ENCODE data around the gene KAZN.
A peak's percentile ranks its signal among the peaks of the same experiment; 100 is the strongest.

Gene KAZN

DNA sequence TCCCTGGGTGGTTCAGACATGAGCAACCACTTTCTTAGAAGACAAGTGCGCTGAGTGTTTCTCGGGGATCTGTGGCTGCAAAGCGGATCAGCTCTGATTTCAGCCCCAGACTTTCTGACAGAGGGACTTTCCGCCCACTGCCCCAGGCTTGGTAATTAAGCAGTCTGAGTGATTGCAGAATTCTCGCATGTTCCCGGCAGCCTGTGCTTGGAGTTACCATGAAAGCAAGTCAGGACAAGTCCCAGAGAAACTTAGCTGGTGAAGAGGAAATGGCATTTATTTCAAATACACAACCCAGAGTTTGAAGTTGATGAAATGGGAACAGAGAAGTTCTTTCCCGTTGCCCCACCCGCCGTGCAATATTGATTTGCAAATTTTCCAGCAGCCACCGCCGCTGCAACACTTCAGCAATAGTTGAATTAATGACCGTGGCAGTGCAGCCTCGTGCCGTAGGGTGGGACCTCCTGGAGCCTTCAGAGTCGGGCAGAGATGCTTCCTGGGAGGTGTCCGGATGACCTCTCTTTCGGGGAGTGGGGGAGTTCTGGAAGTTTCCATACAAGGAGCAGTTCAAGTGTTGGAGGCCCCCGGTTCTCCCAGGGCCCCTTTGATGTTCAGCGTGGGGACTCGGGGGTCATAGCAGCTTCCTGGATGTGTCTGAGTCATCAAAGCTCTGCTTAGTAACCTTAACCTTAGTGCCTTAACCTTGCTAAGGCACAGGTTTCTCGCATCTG, 134.7 kb downstream of the KAZN start:
- Histone ChIP-seq H3K79me2 (ENCODE audit: control insufficient read depth, low read length) (peaks cover 66% of the 10 kb centered on the region), H3K9me2 (replicated peaks; ENCODE audit: control insufficient read depth, low read length) (no peaks in the 10 kb centered on the region), H3K4me2 (ENCODE audit: low read length) (peak overlapping the region; percentile 65), H4K20me1 (ENCODE audit: control insufficient read depth, insufficient read depth, low read depth, low read length) (no peaks in the 10 kb centered on the region), H3K36me3 (ENCODE audit: control insufficient read depth, low read length) (peaks cover 21% of the 10 kb centered on the region), H3K27ac (ENCODE audit: low read depth, low read length) (no peak overlapping the region), H3K27me3 (ENCODE audit: control insufficient read depth, low read length) (no peaks in the 10 kb centered on the region), H3K4me3 (ENCODE audit: low read length) (peak overlapping the region; percentile 78), H3F3A (ENCODE audit: control insufficient read depth, insufficient read depth) (peaks cover 22% of the 10 kb centered on the region), H3K9me3 (ENCODE audit: control insufficient read depth, insufficient read depth, low read length) (no peaks in the 10 kb centered on the region), H3K4me1 (ENCODE audit: control insufficient read depth, low read length) (peaks cover 58% of the 10 kb centered on the region)
- TF ChIP-seq CTCF (IDR thresholded peaks at IDR 0.05; ENCODE audit: low read depth, low read length, poor library complexity, severe bottlenecking) (no peak), EZH2phosphoT487 (IDR thresholded peaks at IDR 0.05; ENCODE audit: borderline replicate concordance, low read length) (no peak)

DNA sequence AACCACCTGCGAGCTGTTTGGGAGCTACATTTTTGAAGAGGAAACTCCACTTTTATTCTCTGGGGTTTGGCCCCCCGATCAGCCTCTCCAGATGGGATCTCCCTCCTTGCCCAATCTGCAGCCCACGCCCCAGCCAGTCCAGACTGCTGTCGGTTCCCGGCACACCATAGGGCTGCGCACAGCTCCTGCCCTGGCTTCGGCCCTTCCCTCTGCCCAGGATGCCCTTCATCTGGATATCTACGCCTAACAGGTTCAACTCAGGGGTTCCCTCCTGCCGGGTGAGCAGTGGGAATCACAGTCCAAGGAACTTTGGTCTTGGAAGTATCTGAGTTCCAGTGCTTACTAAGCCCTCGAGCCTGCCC, 135.3 kb downstream of the KAZN start:
- peaks cover 64% of the 10 kb centered on the region for H3K4me1 ChIP-seq (ENCODE audit: control insufficient read depth, low read length)
- peak overlapping the region; percentile 65 for H3K4me2 ChIP-seq (ENCODE audit: low read length)

GRCh38 chr1:14735841-14736240, 137.4 kb downstream of the KAZN start:
- H3K27me3 ChIP-seq (ENCODE audit: control insufficient read depth, low read length) = peaks cover 3% of the 10 kb centered on the region; the same call in 1 of the 2 replicates
- no peaks in the 10 kb centered on the region for H3K9me3 ChIP-seq (ENCODE audit: control insufficient read depth, insufficient read depth, low read length)
- H3K36me3 ChIP-seq (ENCODE audit: control insufficient read depth, low read length) = peaks cover 21% of the 10 kb centered on the region
- no peak for TF ChIP-seq EZH2phosphoT487 (IDR thresholded peaks at IDR 0.05; ENCODE audit: borderline replicate concordance, low read length)
- peak; percentile 19 for TF ChIP-seq CTCF (IDR thresholded peaks at IDR 0.05; ENCODE audit: low read depth, low read length, poor library complexity, severe bottlenecking)
- peaks cover 52% of the 10 kb centered on the region for H3K79me2 ChIP-seq (ENCODE audit: control insufficient read depth, low read length)
- H3K9me2 ChIP-seq (replicated peaks; ENCODE audit: control insufficient read depth, low read length) = no peaks in the 10 kb centered on the region
- peak overlapping the region; percentile 78 for H3K4me3 ChIP-seq (ENCODE audit: low read length)
- H3F3A ChIP-seq (ENCODE audit: control insufficient read depth, insufficient read depth) = peaks cover 22% of the 10 kb centered on the region
- H3K4me1 ChIP-seq (ENCODE audit: control insufficient read depth, low read length) = peaks cover 85% of the 10 kb centered on the region
- H3K27ac ChIP-seq (ENCODE audit: low read depth, low read length) = peak overlapping the region; percentile 90
- H3K4me2 ChIP-seq (ENCODE audit: low read length) = peak overlapping the region; percentile 65
- H4K20me1 ChIP-seq (ENCODE audit: control insufficient read depth, insufficient read depth, low read depth, low read length) = no peaks in the 10 kb centered on the region

More for the DNA sequence above, 135.3 kb downstream of the KAZN start:
- H3K27me3 ChIP-seq (ENCODE audit: control insufficient read depth, low read length) = no peaks in the 10 kb centered on the region
- H4K20me1 ChIP-seq (ENCODE audit: control insufficient read depth, insufficient read depth, low read depth, low read length) = no peaks in the 10 kb centered on the region
- no peak overlapping the region for H3K27ac ChIP-seq (ENCODE audit: low read depth, low read length)
- H3K79me2 ChIP-seq (ENCODE audit: control insufficient read depth, low read length) = peaks cover 62% of the 10 kb centered on the region
- peaks cover 22% of the 10 kb centered on the region for H3F3A ChIP-seq (ENCODE audit: control insufficient read depth, insufficient read depth)
- no peak for TF ChIP-seq EZH2phosphoT487 (IDR thresholded peaks at IDR 0.05; ENCODE audit: borderline replicate concordance, low read length)
- TF ChIP-seq CTCF (IDR thresholded peaks at IDR 0.05; ENCODE audit: low read depth, low read length, poor library complexity, severe bottlenecking) = no peak
- H3K9me3 ChIP-seq (ENCODE audit: control insufficient read depth, insufficient read depth, low read length) = no peaks in the 10 kb centered on the region
- H3K36me3 ChIP-seq (ENCODE audit: control insufficient read depth, low read length) = peaks cover 21% of the 10 kb centered on the region
- H3K9me2 ChIP-seq (replicated peaks; ENCODE audit: control insufficient read depth, low read length) = no peaks in the 10 kb centered on the region
- H3K4me3 ChIP-seq (ENCODE audit: low read length) = peak overlapping the region; percentile 78
